ENCODE results near the gene GPR62. TPM values are rescaled to one million over a fixed set of nuclear protein-coding genes. Genes with fewer than 3 reads are reported as not detected.
"Not testable (repeated sequence)": the region's sequence is repeated elsewhere in the genome, so short reads cannot be mapped to it uniquely, and the experiment has no call there.

The GPR62 gene
- total RNA-seq, 1 donor from 2014 or later = 0.57 TPM

GRCh38 chr3:51992017-51992682, 37.0 kb downstream of the GPR62 start:
- DNase-seq (ENCODE audit: low spot score) = no peak

- DNase-seq (ENCODE audit: low spot score) = not testable (repeated sequence)
These were observed 38.5 kb downstream of the GPR62 start for GRCh38 chr3:51993657-51994056.

- DNase-seq (ENCODE audit: low spot score) = no peak
These were observed 39.3 kb downstream of the GPR62 start for GRCh38 chr3:51994530-51994929.

- DNase-seq (ENCODE audit: low spot score) = peak; percentile 95
These were observed 40.4 kb downstream of the GPR62 start, which contains the start of gene RPL29 for GRCh38 chr3:51995346-51996163. Gene RPL29 (minus strand): TSS chr3:51995895. CDS start chr3:51995461, 434 bp downstream.

- no peak for DNase-seq (ENCODE audit: low spot score)
These were observed 42.0 kb downstream of the GPR62 start for GRCh38 chr3:51997172-51997571.

GRCh38 chr3:51997935-51998596, 42.9 kb downstream of the GPR62 start:
- no peak for DNase-seq (ENCODE audit: low spot score)

GRCh38 chr3:51998774-51999173, 43.6 kb downstream of the GPR62 start:
- DNase-seq (ENCODE audit: low spot score) = no peak

GRCh38 chr3:51999846-52000245, 44.7 kb downstream of the GPR62 start:
- DNase-seq (ENCODE audit: low spot score) = no peak

- DNase-seq (ENCODE audit: low spot score) = peak; percentile 68
These were observed 46.3 kb downstream of the GPR62 start for GRCh38 chr3:52001443-52001974.

- no peak for DNase-seq (ENCODE audit: low spot score)
These were observed 47.6 kb downstream of the GPR62 start for GRCh38 chr3:52002748-52003147.

GRCh38 chr3:52004163-52004787, 49.1 kb downstream of the GPR62 start:
- DNase-seq (ENCODE audit: low spot score) = no peak

GRCh38 chr3:52004906-52005395, 49.8 kb downstream of the GPR62 start:
- DNase-seq (ENCODE audit: low spot score) = no peak

- DNase-seq (ENCODE audit: low spot score) = no peak
These were observed 50.4 kb downstream of the GPR62 start for GRCh38 chr3:52005571-52005986.

GRCh38 chr3:52006017-52006819, 51.0 kb downstream of the GPR62 start:
- no peak for DNase-seq (ENCODE audit: low spot score)

GRCh38 chr3:52006820-52007133, 51.6 kb downstream of the GPR62 start:
- no peak for DNase-seq (ENCODE audit: low spot score)

Other genes with a start within 250 kb of the GPR62 start
- gene GRM2, start 248.3 kb upstream of the GPR62 start, total RNA-seq = 0.23 TPM
- not detected for gene IQCF6, start 176.1 kb upstream of the GPR62 start, total RNA-seq
- not detected for gene IQCF2, start 93.8 kb upstream of the GPR62 start, total RNA-seq
- gene IQCF5, start 79.8 kb upstream of the GPR62 start, total RNA-seq = not detected
- not detected for gene IQCF1, start 52.0 kb upstream of the GPR62 start, total RNA-seq
- gene RRP9, start 13.5 kb upstream of the GPR62 start, total RNA-seq = 28.2 TPM
- gene PARP3, start 13.0 kb upstream of the GPR62 start, total RNA-seq = 48.5 TPM
- gene PCBP4, start 12.1 kb downstream of the GPR62 start, total RNA-seq = 40.8 TPM
- gene ABHD14B, start 18.7 kb downstream of the GPR62 start, total RNA-seq = 55.3 TPM
- 19.4 TPM for gene ABHD14A, start 19.7 kb downstream of the GPR62 start, total RNA-seq
- 72.8 TPM for gene ACY1, start 28.2 kb downstream of the GPR62 start, total RNA-seq
- 1,577 TPM for gene RPL29, start 40.5 kb downstream of the GPR62 start, total RNA-seq
- gene DUSP7, start 101.2 kb downstream of the GPR62 start, total RNA-seq = 22.2 TPM
- gene POC1A, start 199.0 kb downstream of the GPR62 start, total RNA-seq = 3.6 TPM
- gene ALAS1, start 242.8 kb downstream of the GPR62 start, total RNA-seq = 144 TPM